ENCODE measurements around the gene TOP2A. TPM values are rescaled to one million over a fixed set of nuclear protein-coding genes. Genes with fewer than 3 reads are reported as not detected.
"Not testable (repeated sequence)": the region's sequence is repeated elsewhere in the genome, so short reads cannot be mapped to it uniquely, and the experiment has no call there.

TOP2A gene
- total RNA-seq, 1 donor from 2014 or later = 3.3 TPM

GRCh38 chr17:40411821-40412220, 5.9 kb downstream of the TOP2A start:
- no peaks in the 10 kb centered on the region for H3K36me3 ChIP-seq
- H3K27me3 ChIP-seq = no peaks in the 10 kb centered on the region
- DNase-seq (no peak), ATAC-seq (no peak)
- no peaks in the 10 kb centered on the region for H3K9me3 ChIP-seq
- no peaks in the 10 kb centered on the region for H3K4me1 ChIP-seq
- TF ChIP-seq CTCF (IDR thresholded peaks at IDR 0.05) = no peak
- no peak overlapping the region for H3K27ac ChIP-seq
- H3K4me3 ChIP-seq = no peak overlapping the region
- intact Hi-C loops (cut with DNase I) = no loop called here

GRCh38 chr17:40410082-40410481, 7.6 kb downstream of the TOP2A start:
- Histone ChIP-seq H3K9me3 (no peaks in the 10 kb centered on the region), H3K36me3 (no peaks in the 10 kb centered on the region), H3K4me3 (no peak overlapping the region), H3K4me1 (no peaks in the 10 kb centered on the region), H3K27me3 (no peaks in the 10 kb centered on the region), H3K27ac (no peak overlapping the region)
- DNase-seq (no peak), ATAC-seq (no peak)
- intact Hi-C loops (cut with DNase I) = no loop called here
- TF ChIP-seq CTCF (IDR thresholded peaks at IDR 0.05) = no peak

GRCh38 chr17:40409540-40409939, 8.2 kb downstream of the TOP2A start:
- H3K27me3 ChIP-seq; DNase-seq; H3K4me3 ChIP-seq; H3K4me1 ChIP-seq; H3K9me3 ChIP-seq; H3K36me3 ChIP-seq; ATAC-seq; intact Hi-C loops (cut with DNase I); H3K27ac ChIP-seq: not testable (repeated sequence)

GRCh38 chr17:40407460-40407859, 10.2 kb downstream of the TOP2A start:
- no peak for ATAC-seq
- no peaks in the 10 kb centered on the region for H3K9me3 ChIP-seq
- H3K4me1 ChIP-seq = no peaks in the 10 kb centered on the region
- no peak overlapping the region for H3K27ac ChIP-seq
- no peaks in the 10 kb centered on the region for H3K36me3 ChIP-seq
- intact Hi-C loops (cut with DNase I) = no loop called here
- TF ChIP-seq CTCF (IDR thresholded peaks at IDR 0.05) = no peak
- H3K4me3 ChIP-seq = no peak overlapping the region
- no peaks in the 10 kb centered on the region for H3K27me3 ChIP-seq
- DNase-seq = no peak

GRCh38 chr17:40404003-40404402, 13.7 kb downstream of the TOP2A start:
- Histone ChIP-seq H3K9me3 (no peaks in the 10 kb centered on the region), H3K4me1 (no peaks in the 10 kb centered on the region), H3K27ac (no peak overlapping the region), H3K27me3 (no peaks in the 10 kb centered on the region), H3K4me3 (no peak overlapping the region), H3K36me3 (no peaks in the 10 kb centered on the region)
- intact Hi-C loops (cut with DNase I) = no loop called here
- ATAC-seq (no peak), DNase-seq (no peak)
- TF ChIP-seq CTCF (IDR thresholded peaks at IDR 0.05) = no peak

- Histone ChIP-seq H3K27ac (no peak overlapping the region), H3K4me3 (no peak overlapping the region), H3K36me3 (no peaks in the 10 kb centered on the region), H3K9me3 (no peaks in the 10 kb centered on the region), H3K4me1 (no peaks in the 10 kb centered on the region), H3K27me3 (no peaks in the 10 kb centered on the region)
- no peak for DNase-seq
- ATAC-seq = no peak
- no peak for TF ChIP-seq CTCF (IDR thresholded peaks at IDR 0.05)
- intact Hi-C loops (cut with DNase I) = no loop called here
Observed at GRCh38 chr17:40402668-40403067, 15.0 kb downstream of the TOP2A start.
